GM18505 (cell line): Measurements from ENCODE around the gene NEK10.
A peak's percentile ranks its signal among the peaks of the same experiment; 100 is the strongest.

Experiments used
- ATAC-seq: cut with Tn5 transposase; IDR thresholded peaks from one replicate; pipeline ENCODE4 v1.9.1; 2021; ENCODE audit not compliant: unreplicated experiment
- POLR2A ChIP-seq: IDR thresholded peaks from 4 replicates; pipeline ENCODE4 v1.6.1; 2011; ENCODE audit warnings: borderline replicate concordance; ENCODE audit not compliant: insufficient read depth, insufficient read length; ENCODE audit errors: extremely low read depth

The NEK10 gene

GRCh38 chr3:27278383-27279055, 90.7 kb downstream of the NEK10 start:
- ATAC-seq, result no peak
- TF ChIP-seq POLR2A, result no peak

GRCh38 chr3:27275441-27275990, 93.7 kb downstream of the NEK10 start:
- TF ChIP-seq POLR2A, result no peak
- no peak for ATAC-seq

GRCh38 chr3:27271890-27272289, 97.3 kb downstream of the NEK10 start:
- TF ChIP-seq POLR2A, result no peak
- no peak for ATAC-seq

GRCh38 chr3:27254896-27255295, 114.3 kb downstream of the NEK10 start:
- TF ChIP-seq POLR2A, result no peak
- ATAC-seq, result no peak

- TF ChIP-seq POLR2A, result no peak
- ATAC-seq, result peak; percentile 89
Observed at GRCh38 chr3:27253831-27254230, 115.4 kb downstream of the NEK10 start.

- no peak for TF ChIP-seq POLR2A
- no peak for ATAC-seq
Observed at GRCh38 chr3:27253391-27253790, 115.8 kb downstream of the NEK10 start.

GRCh38 chr3:27252646-27253045, 116.5 kb downstream of the NEK10 start:
- TF ChIP-seq POLR2A, result no peak
- ATAC-seq, result no peak

GRCh38 chr3:27244374-27244773, 124.8 kb downstream of the NEK10 start:
- no peak for TF ChIP-seq POLR2A
- no peak for ATAC-seq

GRCh38 chr3:27239951-27240350, 129.2 kb downstream of the NEK10 start:
- TF ChIP-seq POLR2A, result no peak
- ATAC-seq, result no peak

- TF ChIP-seq POLR2A, result no peak
- ATAC-seq, result peak; percentile 79
Observed at GRCh38 chr3:27228805-27229204, 140.4 kb downstream of the NEK10 start.

GRCh38 chr3:27224197-27224596, 145.0 kb downstream of the NEK10 start:
- no peak for TF ChIP-seq POLR2A
- ATAC-seq, result no peak

GRCh38 chr3:27221264-27221932, 147.8 kb downstream of the NEK10 start:
- no peak for ATAC-seq
- TF ChIP-seq POLR2A, result no peak

GRCh38 chr3:27220166-27220565, 149.0 kb downstream of the NEK10 start:
- no peak for TF ChIP-seq POLR2A
- ATAC-seq, result no peak
